OCI-LY7 (cell line): ENCODE results near the gene DISP1.

ENCODE experiments used
- CTCF ChIP-seq: fragments of 200-600 bp; sonication (generic); conservative IDR thresholded peaks from 2 replicates; pipeline ENCODE4 v1.5.1; 2014; ENCODE audit warnings: mild to moderate bottlenecking, antibody characterized with exemption, low read length, moderate library complexity, mixed read lengths
- EZH2phosphoT487 ChIP-seq: fragments of 200-600 bp; sonication (generic); IDR thresholded peaks from 2 replicates; pipeline ENCODE4 v1.6.1; 2018; ENCODE audit warnings: low read depth, borderline replicate concordance, mild to moderate bottlenecking, mixed run types, antibody characterized with exemption, low read length, moderate library complexity, mixed read lengths

GRCh38 chr1:222844411-222844779 is 29.6 kb downstream of the DISP1 start:
- TF ChIP-seq CTCF, result no peak
- TF ChIP-seq EZH2phosphoT487, result no peak
